ENCODE results near the gene HOXD3. TPM values are rescaled to one million over a fixed set of nuclear protein-coding genes. Genes with fewer than 3 reads are reported as not detected.

HOXD3 gene
- total and polyA plus RNA-seq, 9 donors = 6.7 to 18.7 (median 14.8) TPM

GRCh38 chr2:176206682-176207081 lies 49.6 kb downstream of the HOXD3 start:
- intact Hi-C loops (cut with DNase I) = no loop called here
- Histone ChIP-seq H3K27ac (no peak overlapping the region), H3K4me3 (no peak overlapping the region), H3K4me1 (ENCODE audit: insufficient read depth) (no peaks in the 10 kb centered on the region), H3K27me3 (no peaks in the 10 kb centered on the region), H3K9me3 (no peaks in the 10 kb centered on the region), H3K36me3 (no peaks in the 10 kb centered on the region)
- TF ChIP-seq POLR2A (IDR thresholded peaks at IDR 0.05) = no peak
- TF ChIP-seq EP300 (IDR thresholded peaks at IDR 0.05) = no peak
- no peak for TF ChIP-seq CTCF (IDR thresholded peaks at IDR 0.05)
- DNase-seq = no peak
- WGBS, 3 donors = 20 to 31% (median 26%) methylated on average over 2 of the region's 2 CpGs

GRCh38 chr2:176211110-176211509 lies 54.0 kb downstream of the HOXD3 start:
- H3K9me3 ChIP-seq = no peaks in the 10 kb centered on the region
- no peaks in the 10 kb centered on the region for H3K36me3 ChIP-seq
- no peak overlapping the region for H3K4me3 ChIP-seq
- no peaks in the 10 kb centered on the region for H3K4me1 ChIP-seq (ENCODE audit: insufficient read depth)
- no peak for TF ChIP-seq POLR2A (IDR thresholded peaks at IDR 0.05)
- no peak for TF ChIP-seq EP300 (IDR thresholded peaks at IDR 0.05)
- no peak for TF ChIP-seq CTCF (IDR thresholded peaks at IDR 0.05)
- DNase-seq = no peak
- intact Hi-C loops (cut with DNase I) = no loop called here
- H3K27ac ChIP-seq = no peak overlapping the region
- no peaks in the 10 kb centered on the region for H3K27me3 ChIP-seq
- WGBS, 3 donors = 86 to 93% (median 88%) methylated on average over 1 of the region's 1 CpG

- intact Hi-C loops (cut with DNase I) = no loop called here
- Histone ChIP-seq H3K27ac (no peak overlapping the region), H3K4me1 (ENCODE audit: insufficient read depth) (no peaks in the 10 kb centered on the region), H3K27me3 (no peaks in the 10 kb centered on the region), H3K4me3 (no peak overlapping the region), H3K9me3 (no peaks in the 10 kb centered on the region), H3K36me3 (no peaks in the 10 kb centered on the region)
- no peak for DNase-seq
- TF ChIP-seq POLR2A (IDR thresholded peaks at IDR 0.05) (no peak), EP300 (IDR thresholded peaks at IDR 0.05) (no peak)
Observed at GRCh38 chr2:176212276-176212675, 55.2 kb downstream of the HOXD3 start.

- no peaks in the 10 kb centered on the region for H3K27me3 ChIP-seq
- no peaks in the 10 kb centered on the region for H3K9me3 ChIP-seq
- 31 to 42% (median 36%) methylated on average over 1 of the region's 1 CpG for WGBS, 3 donors
- no peaks in the 10 kb centered on the region for H3K4me1 ChIP-seq (ENCODE audit: insufficient read depth)
- no peak for TF ChIP-seq CTCF (IDR thresholded peaks at IDR 0.05)
- no peak for TF ChIP-seq POLR2A (IDR thresholded peaks at IDR 0.05)
- TF ChIP-seq EP300 (IDR thresholded peaks at IDR 0.05) = no peak
- H3K36me3 ChIP-seq = no peaks in the 10 kb centered on the region
- H3K27ac ChIP-seq = no peak overlapping the region
- no peak overlapping the region for H3K4me3 ChIP-seq
- intact Hi-C loops (cut with DNase I) = no loop called here
- no peak for DNase-seq
Observed at GRCh38 chr2:176213406-176213805, 56.3 kb downstream of the HOXD3 start.

MicroRNA genes within 50 kb of the gene (microRNA counts, 767-probe panel; counts per million panel counts)
- 5,961 counts per million, percentile 97 among the panel's probes with 10 or more counts for microRNA hsa-miR-10b-5p

Small RNA genes lying within 50 kb of the gene (microRNA-seq; reads per million reads assigned to microRNA genes)
- 42,567 to 76,742 (median 57,286) reads per million in 3 donors for gene MIR10B

Small RNA genes lying within 50 kb of the gene (small RNA-seq; reads per million reads assigned to genes)
- gene MIR10B = 520,437 reads per million, percentile 100 among the genes with 10 or more reads in this experiment

Other genes with a start within 250 kb of the HOXD3 start
- 10 to 100 TPM; 11.3 to 40.3 (median 29.6) TPM for gene LNPK, start 155.0 kb upstream of the HOXD3 start, total RNA-seq
- gene LNPK, start 155.0 kb upstream of the HOXD3 start, polyA plus RNA-seq = 10 to 100 TPM in 1 of 2 donors, 1 to 10 TPM in 1; 5.4 to 13.5 TPM
- not detected for gene EVX2, start 73.3 kb upstream of the HOXD3 start, total RNA-seq
- not detected for gene EVX2, start 73.3 kb upstream of the HOXD3 start, polyA plus RNA-seq
- not detected for gene HOXD13, start 64.6 kb upstream of the HOXD3 start, total RNA-seq
- not detected for gene HOXD13, start 64.6 kb upstream of the HOXD3 start, polyA plus RNA-seq
- gene HOXD12, start 57.5 kb upstream of the HOXD3 start, total RNA-seq = not detected
- gene HOXD12, start 57.5 kb upstream of the HOXD3 start, polyA plus RNA-seq = not detected
- gene HOXD11, start 50.0 kb upstream of the HOXD3 start, total RNA-seq = 1 to 10 TPM in 2 of 7 donors, under 1 TPM in 1, not detected in 4; 0.61 to 1.3 (median 1.1) TPM
- under 1 TPM; 0.07 to 0.48 TPM for gene HOXD11, start 50.0 kb upstream of the HOXD3 start, polyA plus RNA-seq
- 1 to 10 TPM in 4 of 7 donors, under 1 TPM in 3; 0.38 to 3.2 (median 1.0) TPM for gene HOXD10, start 40.5 kb upstream of the HOXD3 start, total RNA-seq
- 1 to 10 TPM; 1.1 to 8.1 TPM for gene HOXD10, start 40.5 kb upstream of the HOXD3 start, polyA plus RNA-seq
- gene HOXD9, start 34.6 kb upstream of the HOXD3 start, total RNA-seq = 10 to 100 TPM in 6 of 7 donors, 1 to 10 TPM in 1; 9.7 to 20.6 (median 12.8) TPM
- 10 to 100 TPM; 11.7 to 13.0 TPM for gene HOXD9, start 34.6 kb upstream of the HOXD3 start, polyA plus RNA-seq
- 10 to 100 TPM; 29.2 to 46.8 (median 33.1) TPM for gene HOXD8, start 27.6 kb upstream of the HOXD3 start, total RNA-seq
- 10 to 100 TPM; 36.9 to 50.6 TPM for gene HOXD8, start 27.6 kb upstream of the HOXD3 start, polyA plus RNA-seq
- 10 to 100 TPM in 6 of 7 donors, 1 to 10 TPM in 1; 6.2 to 16.5 (median 12.7) TPM for gene HOXD4, start 5.8 kb upstream of the HOXD3 start, total RNA-seq
- gene HOXD4, start 5.8 kb upstream of the HOXD3 start, polyA plus RNA-seq = 10 to 100 TPM in 1 of 2 donors, 1 to 10 TPM in 1; 8.3 to 11.0 TPM
- gene HOXD1, start 31.4 kb downstream of the HOXD3 start, total RNA-seq = 1 to 10 TPM in 1 of 7 donors, under 1 TPM in 6; 0.23 to 5.3 (median 0.52) TPM
- under 1 TPM; 0.58 to 0.76 TPM for gene HOXD1, start 31.4 kb downstream of the HOXD3 start, polyA plus RNA-seq
- gene MTX2, start 112.1 kb downstream of the HOXD3 start, total RNA-seq = 10 to 100 TPM; 15.2 to 24.4 (median 18.4) TPM
- gene MTX2, start 112.1 kb downstream of the HOXD3 start, polyA plus RNA-seq = 10 to 100 TPM; 24.8 to 36.8 TPM